GM12865 (cell line): ENCODE measurements around the gene HMX3.
"Not testable (repeated sequence)": the region's sequence is repeated elsewhere in the genome, so short reads cannot be mapped to it uniquely, and the experiment has no call there.

Source experiments
- DNase-seq: peaks from one replicate; pipeline ENCODE4 v3.0.0; 2010; ENCODE audit warnings: low read depth
- H3K4me3 ChIP-seq: 2 replicates; pipeline ENCODE4 v1.5.1; 2011; ENCODE audit warnings: mild to moderate bottlenecking, low read depth, low read length, control low read depth
- CTCF ChIP-seq: IDR thresholded peaks from 2 replicates; pipeline ENCODE4 v1.5.1; 2011; ENCODE audit warnings: low read length, control low read depth, low read depth, inconsistent platforms; ENCODE audit not compliant: insufficient read depth; ENCODE audit errors: missing control alignments

Gene HMX3

GRCh38 chr10:123160311-123160980 lies 24.7 kb downstream of the HMX3 start:
- no peak overlapping the region for H3K4me3 ChIP-seq
- TF ChIP-seq CTCF = no peak
- DNase-seq = peak; percentile 48

GRCh38 chr10:123164319-123164718 lies 28.5 kb downstream of the HMX3 start:
- H3K4me3 ChIP-seq = no peak overlapping the region
- no peak for DNase-seq
- TF ChIP-seq CTCF = no peak

- no peak overlapping the region for H3K4me3 ChIP-seq
- TF ChIP-seq CTCF = no peak
- DNase-seq = no peak
These were observed 29.8 kb downstream of the HMX3 start for GRCh38 chr10:123165445-123166072.

GRCh38 chr10:123166618-123167017 lies 30.8 kb downstream of the HMX3 start:
- H3K4me3 ChIP-seq = no peak overlapping the region
- DNase-seq = no peak
- TF ChIP-seq CTCF = no peak

GRCh38 chr10:123170961-123171360 lies 35.2 kb downstream of the HMX3 start:
- no peak for DNase-seq
- no peak for TF ChIP-seq CTCF
- no peak overlapping the region for H3K4me3 ChIP-seq

- H3K4me3 ChIP-seq, DNase-seq: not testable (repeated sequence)
These were observed 35.8 kb downstream of the HMX3 start for GRCh38 chr10:123171616-123172015.

- no peak overlapping the region for H3K4me3 ChIP-seq
- no peak for DNase-seq
- no peak for TF ChIP-seq CTCF
These were observed 39.9 kb downstream of the HMX3 start for GRCh38 chr10:123175389-123176387.

- H3K4me3 ChIP-seq, DNase-seq: not testable (repeated sequence)
These were observed 42.6 kb downstream of the HMX3 start for GRCh38 chr10:123178390-123178789.
